ENCODE measurements around the gene CPEB3. TPM values are rescaled to one million over a fixed set of nuclear protein-coding genes. Genes with fewer than 3 reads are reported as not detected.
A peak's percentile ranks its signal among the peaks of the same experiment; 100 is the strongest.

CPEB3 gene
- total and polyA plus RNA-seq, 9 of the 15 experiments (the other 6 are each of a cell fraction or from before 2014, with no cell fraction given): 0.15 to 1.2 (median 0.51) TPM

DNA sequence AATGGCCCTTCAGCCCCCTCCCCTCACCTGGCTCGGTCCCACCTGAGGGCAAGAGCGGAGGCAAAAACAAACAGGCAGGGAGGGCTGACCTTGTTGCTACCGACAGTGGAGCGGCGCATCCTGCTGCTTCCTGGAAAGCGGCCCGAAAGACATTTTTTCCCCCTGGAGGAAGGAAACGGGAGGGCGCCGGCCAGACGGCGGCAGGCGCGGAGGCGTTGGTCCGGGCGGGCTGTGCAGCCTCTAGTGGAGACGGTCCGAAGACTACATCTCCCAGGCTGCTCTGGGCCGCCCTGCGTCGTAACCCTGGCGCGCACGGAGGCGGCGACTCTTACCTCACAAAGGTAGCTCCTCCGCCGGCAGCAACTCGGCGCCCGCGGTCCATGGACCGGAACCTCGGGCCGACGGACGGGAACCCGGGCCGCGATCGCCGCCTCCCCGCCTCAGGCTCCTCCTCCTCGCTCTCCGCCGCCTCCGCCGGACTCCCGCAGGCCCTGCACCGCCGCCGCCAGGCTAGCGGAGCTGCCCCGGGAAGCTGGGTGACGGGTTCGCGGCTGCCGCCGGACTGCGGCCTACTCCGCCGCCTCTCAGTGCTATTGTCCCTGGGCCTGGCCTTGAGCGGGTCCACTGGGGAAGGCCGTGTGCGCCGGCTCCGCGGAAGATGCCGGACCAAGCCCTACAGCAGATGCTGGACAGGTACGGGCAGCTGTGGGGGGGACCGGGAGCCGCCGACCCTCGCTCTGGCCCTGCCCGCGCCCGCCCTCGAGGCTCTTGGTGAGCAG, at the start of gene CPEB3, which contains the start of gene MARCHF5 (continued):
- TF ChIP-seq TSHZ1 (CRISPR knock-in tag; IDR thresholded peaks at IDR 0.05): no peak
- no peak for TF ChIP-seq NFXL1 (CRISPR knock-in tag; IDR thresholded peaks at IDR 0.05)
- no peak for TF ChIP-seq ZNF764 (CRISPR knock-in tag; IDR thresholded peaks at IDR 0.05; ENCODE audit: low read depth)
- TF ChIP-seq DEAF1 (CRISPR knock-in tag; IDR thresholded peaks at IDR 0.05): no peak
- no peak for TF ChIP-seq DLX4 (CRISPR knock-in tag; IDR thresholded peaks at IDR 0.05)
- peak; percentile 49; the same call in 1 of the 2 replicates for TF ChIP-seq MYC (IDR thresholded peaks at IDR 0.05; ENCODE audit: low read depth, low read length)
- TF ChIP-seq MYC (CRISPR knock-in tag; IDR thresholded peaks at IDR 0.05; ENCODE audit: borderline replicate concordance, low read depth): 0 out of 2 replicates have a peak, but pooled peaks have one; percentile 31
- peak; percentile 57 for TF ChIP-seq SUPT5H (IDR thresholded peaks at IDR 0.05)
- TF ChIP-seq ZNF609 (CRISPR knock-in tag; IDR thresholded peaks at IDR 0.05; ENCODE audit: borderline replicate concordance): no peak
- TF ChIP-seq HCFC1 (IDR thresholded peaks at IDR 0.05; ENCODE audit: low read depth, low read length): peak; percentile 96
- TF ChIP-seq THAP7 (CRISPR knock-in tag; IDR thresholded peaks at IDR 0.05): no peak
- no peak for TF ChIP-seq ZNF311 (CRISPR knock-in tag; IDR thresholded peaks at IDR 0.05)
- no peak for TF ChIP-seq GTF2E2 (tag; IDR thresholded peaks at IDR 0.05)
- TF ChIP-seq KLF1 (tag; IDR thresholded peaks at IDR 0.05): no peak
- TF ChIP-seq CHD1 (IDR thresholded peaks at IDR 0.05; ENCODE audit: low read length): no peak
- TF ChIP-seq RBM39 (optimal IDR thresholded peaks at IDR 0.05; ENCODE audit: low read depth, low read length): no peak
- TF ChIP-seq ZNF444 (CRISPR knock-in tag; IDR thresholded peaks at IDR 0.05): no peak

Data from K562 (cell line).